ENCODE results near the gene BIN1. TPM values are rescaled to one million over a fixed set of nuclear protein-coding genes. Genes with fewer than 3 reads are reported as not detected.
"Not testable (repeated sequence)": the region's sequence is repeated elsewhere in the genome, so short reads cannot be mapped to it uniquely, and the experiment has no call there.

BIN1 gene
- total RNA-seq, 1 donor from 2014 or later: 58.2 TPM

GRCh38 chr2:127134235-127134634 is 27.3 kb upstream of the BIN1 start:
- no peak for DNase-seq (ENCODE audit: low read depth, low spot score)

- no peak for DNase-seq (ENCODE audit: low read depth, low spot score)
Measured at GRCh38 chr2:127133793-127134192, 26.8 kb upstream of the BIN1 start.

GRCh38 chr2:127130421-127130820 is 23.5 kb upstream of the BIN1 start:
- DNase-seq (ENCODE audit: low read depth, low spot score): no peak

GRCh38 chr2:127129937-127130336 is 23.0 kb upstream of the BIN1 start:
- no peak for DNase-seq (ENCODE audit: low read depth, low spot score)

GRCh38 chr2:127128445-127128904 is 21.5 kb upstream of the BIN1 start:
- no peak for DNase-seq (ENCODE audit: low read depth, low spot score)

GRCh38 chr2:127125821-127126220 is 18.9 kb upstream of the BIN1 start:
- DNase-seq (ENCODE audit: low read depth, low spot score): no peak

- DNase-seq (ENCODE audit: low read depth, low spot score): no peak
Measured at GRCh38 chr2:127124426-127124825, 17.5 kb upstream of the BIN1 start.

- no peak for DNase-seq (ENCODE audit: low read depth, low spot score)
Measured at GRCh38 chr2:127122361-127123027, 15.5 kb upstream of the BIN1 start.

- no peak for DNase-seq (ENCODE audit: low read depth, low spot score)
Measured at GRCh38 chr2:127121776-127122176, 14.8 kb upstream of the BIN1 start.

- no peak for DNase-seq (ENCODE audit: low read depth, low spot score)
Measured at GRCh38 chr2:127121353-127121752, 14.4 kb upstream of the BIN1 start.

- not testable (repeated sequence) for DNase-seq (ENCODE audit: low read depth, low spot score)
Measured at GRCh38 chr2:127120408-127120807, 13.5 kb upstream of the BIN1 start.

GRCh38 chr2:127118467-127118866 is 11.5 kb upstream of the BIN1 start:
- no peak for DNase-seq (ENCODE audit: low read depth, low spot score)

- DNase-seq (ENCODE audit: low read depth, low spot score): no peak
Measured at GRCh38 chr2:127118038-127118437, 11.1 kb upstream of the BIN1 start.

GRCh38 chr2:127117603-127118002 is 10.6 kb upstream of the BIN1 start:
- no peak for DNase-seq (ENCODE audit: low read depth, low spot score)

GRCh38 chr2:127115471-127116199 is 8.7 kb upstream of the BIN1 start:
- DNase-seq (ENCODE audit: low read depth, low spot score): no peak

- DNase-seq (ENCODE audit: low read depth, low spot score): no peak
Measured at GRCh38 chr2:127110985-127111384, 4.0 kb upstream of the BIN1 start.

GRCh38 chr2:127108090-127108523 is 1.2 kb upstream of the BIN1 start:
- no peak for DNase-seq (ENCODE audit: low read depth, low spot score)

GRCh38 chr2:127107622-127107999 is 657 bp upstream of the BIN1 start:
- no peak for DNase-seq (ENCODE audit: low read depth, low spot score)

- no peak for DNase-seq (ENCODE audit: low read depth, low spot score)
Measured at GRCh38 chr2:127106457-127106990, 430 bp downstream of the BIN1 start.

- DNase-seq (ENCODE audit: low read depth, low spot score): no peak
Measured at GRCh38 chr2:127105656-127106456, 1.1 kb downstream of the BIN1 start.

- no peak for DNase-seq (ENCODE audit: low read depth, low spot score)
Measured at GRCh38 chr2:127104881-127105655, 1.9 kb downstream of the BIN1 start.
